GM19468 (cell line): ENCODE results near the gene LSP1.
"Not testable (repeated sequence)": the region's sequence is repeated elsewhere in the genome, so short reads cannot be mapped to it uniquely, and the experiment has no call there.

Source experiments
- ATAC-seq: cut with Tn5 transposase; IDR thresholded peaks from one replicate; pipeline ENCODE4 v1.9.1; 2021; ENCODE audit warnings: mild to moderate bottlenecking, moderate library complexity, moderate number of reproducible peaks; ENCODE audit not compliant: unreplicated experiment; ENCODE audit errors: extremely low read depth

LSP1 gene

GRCh38 chr11:1875093-1875850, 22.4 kb downstream of the LSP1 start:
- no peak for ATAC-seq

GRCh38 chr11:1875851-1876301, 23.0 kb downstream of the LSP1 start:
- ATAC-seq, result not testable (repeated sequence)

GRCh38 chr11:1876361-1877063, 23.6 kb downstream of the LSP1 start:
- ATAC-seq, result no peak

- no peak for ATAC-seq
Observed at GRCh38 chr11:1877211-1878136, 24.6 kb downstream of the LSP1 start.

GRCh38 chr11:1878137-1879031, 25.5 kb downstream of the LSP1 start:
- ATAC-seq, result no peak

GRCh38 chr11:1879342-1879940, 26.6 kb downstream of the LSP1 start:
- no peak for ATAC-seq

- ATAC-seq, result no peak
Observed at GRCh38 chr11:1879941-1880720, 27.2 kb downstream of the LSP1 start.

- ATAC-seq, result no peak
Observed at GRCh38 chr11:1880746-1881441, 28.0 kb downstream of the LSP1 start.

- ATAC-seq, result no peak
Observed at GRCh38 chr11:1881442-1882264, 28.8 kb downstream of the LSP1 start.

- no peak for ATAC-seq
Observed at GRCh38 chr11:1882265-1883238, 29.7 kb downstream of the LSP1 start.

GRCh38 chr11:1883346-1884302, 30.7 kb downstream of the LSP1 start:
- no peak for ATAC-seq

- ATAC-seq, result no peak
Observed at GRCh38 chr11:1884303-1884700, 31.4 kb downstream of the LSP1 start.

- not testable (repeated sequence) for ATAC-seq
Observed at GRCh38 chr11:1886551-1886950, 33.7 kb downstream of the LSP1 start.

- no peak for ATAC-seq
Observed at GRCh38 chr11:1887451-1888346, 34.8 kb downstream of the LSP1 start.
